Fibroblast of peridontal ligament (primary cell): ENCODE results near the gene HIPK2.

ENCODE experiments used
- DNase-seq: peaks from one replicate; pipeline ENCODE4 v3.0.0-alpha.2; 2010; ENCODE audit errors: extremely low read depth

Gene HIPK2

DNA sequence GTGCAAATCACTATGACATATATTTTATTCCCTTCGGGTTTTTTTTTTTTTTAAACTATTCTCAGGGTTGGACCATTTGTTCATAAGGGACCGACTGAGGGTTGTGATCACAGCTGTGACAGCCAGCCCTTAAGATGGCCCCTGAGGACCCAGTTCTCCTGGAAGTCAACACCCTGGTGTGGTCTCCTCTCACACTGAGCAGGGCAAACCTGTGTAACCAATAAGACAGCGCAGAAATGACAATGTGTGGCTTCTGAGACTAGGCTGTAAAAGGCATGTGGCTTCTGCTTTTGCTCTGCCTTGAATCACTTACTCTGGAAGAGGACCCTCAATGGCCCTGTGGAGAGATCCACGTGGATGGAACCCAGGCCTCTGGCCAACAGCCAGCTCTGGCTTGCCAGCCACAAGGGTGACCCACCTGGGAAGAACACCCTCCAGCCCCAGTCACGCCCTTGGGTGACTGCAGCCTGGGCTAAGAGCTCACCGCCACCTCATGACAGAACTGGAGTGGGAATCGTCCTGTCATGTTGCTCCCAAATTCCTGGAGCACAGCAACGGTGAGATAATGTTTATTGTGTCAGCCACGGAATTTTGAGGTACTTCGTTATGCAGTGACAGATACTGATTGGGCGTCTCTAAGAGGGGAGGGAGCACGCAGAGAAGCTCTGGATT, 127.2 kb downstream of the HIPK2 start:
- DNase-seq: no peak

DNA sequence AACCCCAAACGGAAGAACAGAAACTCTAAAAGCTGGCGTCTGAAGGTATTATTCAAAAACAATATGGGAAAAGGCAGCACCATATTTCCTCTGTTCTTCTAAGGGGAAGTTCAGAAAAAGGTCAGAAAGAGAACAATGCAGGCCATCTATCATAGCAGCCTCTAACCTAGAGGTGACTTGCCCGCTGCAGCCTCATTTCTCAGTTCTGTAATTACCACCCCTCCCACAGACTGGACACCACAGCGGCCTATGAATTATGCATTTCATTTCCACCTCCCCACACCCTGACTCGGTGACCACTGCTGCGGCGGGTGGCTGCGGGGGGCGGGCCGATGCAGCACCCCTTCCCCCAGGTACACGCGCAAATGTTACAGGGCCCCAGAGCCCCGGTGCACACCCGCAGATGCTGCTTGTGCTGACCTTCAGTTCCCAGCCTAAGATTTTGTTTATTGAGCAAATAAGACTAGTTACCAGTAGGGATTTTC, 128.8 kb downstream of the HIPK2 start:
- DNase-seq: no peak

DNA sequence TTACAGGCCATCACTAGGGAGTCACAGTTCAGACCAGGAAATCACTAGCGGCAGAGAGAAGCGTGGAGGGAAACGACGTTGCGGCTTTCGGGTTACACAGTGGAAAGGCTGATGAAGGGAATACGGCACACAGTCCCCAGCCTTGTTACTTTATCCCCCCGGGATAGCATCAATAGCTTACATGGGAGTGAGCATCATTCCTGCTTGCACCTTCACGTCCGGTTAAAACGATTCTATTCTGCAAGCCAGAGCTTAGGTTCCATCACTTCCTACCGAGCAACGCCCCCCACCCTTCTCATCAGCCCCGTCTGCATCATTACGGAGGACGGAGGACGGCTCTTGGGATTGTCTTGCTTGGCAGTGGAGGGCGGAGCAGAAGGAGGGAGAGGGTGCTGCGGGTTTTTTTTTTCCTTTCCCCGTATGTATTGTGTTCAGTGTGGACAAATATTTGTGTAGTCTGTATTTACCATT, 129.4 kb downstream of the HIPK2 start:
- DNase-seq: no peak

DNA sequence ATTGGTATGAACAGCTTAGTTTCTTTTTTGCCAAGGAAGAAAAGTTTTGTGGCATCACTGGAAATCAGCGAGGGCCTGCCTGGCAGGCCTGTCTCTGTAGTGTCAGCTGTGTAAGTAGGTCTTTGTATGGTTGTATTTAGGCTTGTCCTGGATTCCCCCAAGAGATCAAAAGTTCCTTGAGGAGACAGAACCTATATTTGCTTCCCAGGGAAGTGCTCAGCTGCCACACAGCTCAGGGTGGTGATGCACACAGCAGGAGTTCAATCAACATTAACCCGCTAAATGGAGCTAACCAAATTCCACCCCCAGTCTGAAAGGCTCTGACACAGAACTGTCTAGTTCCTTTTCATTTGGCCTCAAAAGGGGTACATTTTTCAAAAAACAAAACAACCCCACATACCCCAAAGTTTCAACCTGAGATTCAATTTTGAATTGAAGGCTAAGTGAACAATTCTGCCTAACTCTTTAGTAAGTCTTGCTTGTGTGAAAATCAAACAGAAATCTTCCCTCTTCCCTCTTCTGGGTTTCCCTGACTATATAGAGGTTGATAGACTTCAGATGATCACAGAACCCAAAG, 129.9 kb downstream of the HIPK2 start:
- peak; percentile 33 for DNase-seq

DNA sequence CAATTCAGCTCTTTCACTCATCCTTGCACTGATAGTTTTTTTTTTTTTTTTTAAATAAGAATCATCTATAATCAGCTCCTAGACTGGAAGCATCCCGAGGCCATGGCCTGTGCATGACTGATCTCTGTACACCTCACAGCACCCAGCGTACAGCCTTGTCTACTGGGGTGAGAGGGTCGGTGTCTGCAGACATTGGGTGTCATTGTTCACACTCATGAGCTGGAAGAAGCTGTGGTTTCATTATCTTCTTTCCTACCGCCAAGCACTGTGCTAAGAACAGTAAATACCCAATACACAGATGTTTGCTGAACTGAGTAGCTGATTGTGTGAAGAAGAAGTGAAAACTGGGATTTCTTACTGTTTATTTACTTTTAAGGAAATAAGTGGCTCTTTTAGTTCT, 130.7 kb downstream of the HIPK2 start:
- DNase-seq: no peak

DNA sequence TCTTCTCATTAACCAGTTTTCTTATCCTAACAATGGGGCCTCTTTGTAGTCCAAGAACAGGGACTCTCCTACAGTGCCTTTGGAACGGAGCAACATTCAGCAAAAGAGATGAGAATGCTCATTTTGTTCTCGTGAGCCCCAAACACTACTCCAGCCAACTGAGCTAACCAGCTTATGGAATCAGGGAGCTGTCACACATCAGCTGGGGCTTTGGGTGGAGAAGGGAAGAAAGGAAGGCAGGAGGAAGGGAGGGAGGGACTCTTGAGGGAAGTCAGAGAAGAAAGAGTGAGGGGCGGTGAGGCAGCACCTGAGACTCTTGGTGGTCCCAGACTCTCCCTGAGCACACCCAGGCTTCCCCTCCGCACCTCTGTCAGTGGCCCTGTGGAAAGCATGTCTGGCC, 131.2 kb downstream of the HIPK2 start:
- no peak for DNase-seq

DNA sequence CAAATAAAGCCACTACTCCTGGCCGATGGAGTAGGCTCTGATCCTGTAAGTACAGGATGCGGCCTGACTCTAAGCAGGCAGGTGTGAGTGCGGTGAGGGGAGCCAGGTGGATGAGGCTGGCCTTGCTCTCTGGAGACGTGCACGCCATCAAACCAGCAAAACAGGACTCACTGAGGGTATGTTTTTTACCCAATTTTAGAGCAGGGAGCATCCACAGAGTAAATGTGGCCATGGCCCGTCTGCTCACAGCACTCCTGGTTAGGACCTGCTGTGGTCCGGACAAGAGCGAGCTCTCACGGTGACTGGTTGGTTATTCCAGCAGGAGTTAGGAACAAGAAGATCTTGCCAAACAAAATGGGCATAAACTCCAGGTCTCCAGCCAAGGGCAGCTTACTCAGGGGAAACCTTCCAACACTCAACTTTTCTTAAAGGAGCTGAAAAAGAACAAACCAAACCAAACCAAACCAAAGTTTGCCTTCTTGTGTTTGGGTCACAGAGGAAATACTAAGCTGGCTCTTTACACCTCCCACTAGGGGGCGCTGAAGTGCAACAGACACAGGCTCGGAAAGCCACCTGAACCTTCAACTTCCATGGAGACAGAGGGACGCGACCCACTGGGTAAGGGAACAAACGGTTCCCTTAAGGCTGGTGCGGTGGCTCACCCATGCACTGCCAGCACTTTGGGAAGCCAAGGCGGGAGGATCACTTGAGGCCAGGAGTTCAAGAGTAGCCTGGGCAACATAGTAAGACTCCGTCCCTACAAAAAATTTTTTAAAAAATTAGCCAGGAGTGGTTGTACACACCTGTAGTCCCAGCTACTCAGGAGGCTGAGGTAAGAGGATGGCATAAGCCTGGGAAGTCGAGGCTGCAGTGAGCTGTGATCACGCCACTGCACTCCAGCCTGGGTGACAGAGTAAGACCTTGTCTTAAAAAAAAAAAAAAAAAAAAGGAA, 131.9 kb downstream of the HIPK2 start:
- DNase-seq: peak; percentile 88

DNA sequence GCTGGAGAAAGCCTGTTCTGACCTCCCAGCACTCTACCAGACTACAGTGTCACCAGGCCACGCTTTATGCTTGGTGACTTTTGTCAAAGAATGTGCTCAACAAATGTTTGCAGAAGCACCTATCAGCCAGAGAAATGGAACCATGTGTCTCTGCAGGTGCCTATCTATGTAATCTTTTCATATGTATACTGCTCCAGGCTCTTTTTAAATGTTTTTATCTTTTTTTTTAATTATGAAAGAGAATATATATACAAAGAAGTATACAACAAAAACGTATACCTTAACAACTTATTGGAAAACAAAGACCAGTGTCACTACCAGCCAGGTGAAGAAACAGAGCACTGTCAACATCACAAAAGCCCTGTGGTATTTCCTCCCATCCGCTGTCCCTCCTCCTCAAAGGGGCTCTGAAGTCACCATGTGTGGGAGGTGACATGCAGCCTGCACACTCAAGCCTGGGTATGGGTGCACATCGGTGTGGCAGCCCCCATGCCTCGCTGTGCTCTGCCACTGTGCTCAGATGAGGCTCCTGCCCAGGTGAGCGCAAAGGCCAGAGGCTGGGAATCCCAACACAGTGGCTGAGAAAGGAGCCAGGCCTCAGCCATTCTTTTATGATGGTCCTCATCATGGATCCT, 133.7 kb downstream of the HIPK2 start:
- no peak for DNase-seq

DNA sequence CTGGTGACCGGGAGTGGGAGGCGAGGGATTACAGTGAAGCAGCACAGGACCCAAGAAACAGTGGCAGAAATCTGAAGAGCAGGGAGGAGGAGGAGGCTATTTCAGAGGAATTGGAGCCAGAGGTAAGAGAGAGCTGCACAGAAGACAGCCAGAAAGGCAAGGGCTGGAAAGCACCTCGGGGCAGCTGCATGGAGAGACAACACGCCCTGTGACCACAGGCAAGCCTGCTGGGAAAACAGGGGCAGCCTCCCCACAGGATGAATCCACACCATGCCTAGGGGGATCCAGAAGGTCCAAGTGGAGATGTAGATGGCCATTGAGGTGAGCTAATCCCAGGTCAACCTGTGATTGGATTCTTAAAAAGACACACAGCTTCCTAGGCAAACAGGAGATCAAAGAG, 135.5 kb downstream of the HIPK2 start:
- no peak for DNase-seq

DNA sequence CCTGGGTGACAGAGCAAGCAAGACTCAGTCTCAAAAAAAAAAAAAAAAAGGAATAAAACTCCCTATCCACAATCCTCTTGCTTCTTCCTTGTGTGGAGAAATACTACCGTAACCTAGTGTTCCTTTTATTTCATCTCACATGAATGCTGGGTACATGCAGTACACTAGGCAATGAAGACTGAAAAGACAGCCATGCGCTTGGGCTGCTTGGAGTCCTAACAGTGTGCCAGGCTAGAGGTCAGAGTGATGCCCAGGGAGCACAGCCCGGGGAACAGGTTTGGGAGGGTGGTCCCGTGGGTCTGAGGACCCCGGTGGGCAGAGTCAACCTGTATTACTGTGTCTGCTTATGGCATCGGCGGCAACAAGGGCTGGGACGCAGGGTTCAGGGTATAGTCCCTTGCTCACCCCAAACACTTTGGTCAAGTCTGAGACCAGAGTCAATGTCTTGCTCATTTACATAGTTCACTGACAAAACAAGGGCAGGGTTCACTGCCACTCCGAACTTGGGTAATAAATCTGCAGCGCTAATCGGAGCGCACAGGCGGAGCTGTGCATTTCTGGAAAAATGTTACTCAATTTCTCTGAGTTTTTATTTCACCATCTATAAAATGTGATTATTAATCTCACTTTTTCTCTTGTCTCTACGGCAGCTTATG, 136.3 kb downstream of the HIPK2 start:
- DNase-seq: no peak

DNA sequence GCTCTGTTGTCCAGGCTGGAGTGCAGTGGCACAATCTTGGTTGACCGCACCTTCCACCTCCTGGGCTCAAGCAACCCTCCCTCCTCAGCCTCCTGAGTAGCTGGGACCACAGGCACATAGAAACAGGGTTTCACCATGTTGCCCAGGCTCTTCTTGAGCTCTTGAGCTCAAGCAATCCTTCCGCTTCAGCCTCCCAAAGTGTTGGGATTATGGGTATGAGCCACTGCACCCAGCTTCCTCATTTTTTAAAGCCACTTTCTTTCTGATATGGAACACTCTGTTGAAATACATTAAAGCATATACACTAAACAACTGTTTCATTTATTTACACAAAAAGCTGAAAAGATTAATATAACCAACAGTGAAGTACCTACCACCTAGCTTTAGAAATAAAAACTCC, 137.1 kb downstream of the HIPK2 start:
- no peak for DNase-seq

DNA sequence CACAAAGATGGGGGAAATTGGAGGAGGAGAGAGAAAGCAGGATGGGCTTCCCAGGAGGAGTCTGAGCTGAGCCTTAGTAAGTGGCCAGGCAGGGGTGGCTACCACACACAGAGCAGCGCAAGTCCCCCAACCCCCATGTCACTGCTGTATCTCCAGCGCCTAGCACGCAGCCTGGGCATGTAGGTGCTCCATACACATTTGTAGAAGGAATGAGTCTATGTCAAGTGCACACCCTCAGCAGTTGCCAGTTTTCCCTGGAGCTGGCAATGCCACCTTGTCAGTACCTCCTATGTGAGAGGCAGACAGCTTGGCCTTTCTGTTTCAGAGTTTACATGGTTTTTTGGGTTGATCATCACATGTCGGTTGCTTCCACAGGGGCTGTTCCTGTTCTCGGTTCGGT, 138.2 kb downstream of the HIPK2 start:
- DNase-seq: no peak

DNA sequence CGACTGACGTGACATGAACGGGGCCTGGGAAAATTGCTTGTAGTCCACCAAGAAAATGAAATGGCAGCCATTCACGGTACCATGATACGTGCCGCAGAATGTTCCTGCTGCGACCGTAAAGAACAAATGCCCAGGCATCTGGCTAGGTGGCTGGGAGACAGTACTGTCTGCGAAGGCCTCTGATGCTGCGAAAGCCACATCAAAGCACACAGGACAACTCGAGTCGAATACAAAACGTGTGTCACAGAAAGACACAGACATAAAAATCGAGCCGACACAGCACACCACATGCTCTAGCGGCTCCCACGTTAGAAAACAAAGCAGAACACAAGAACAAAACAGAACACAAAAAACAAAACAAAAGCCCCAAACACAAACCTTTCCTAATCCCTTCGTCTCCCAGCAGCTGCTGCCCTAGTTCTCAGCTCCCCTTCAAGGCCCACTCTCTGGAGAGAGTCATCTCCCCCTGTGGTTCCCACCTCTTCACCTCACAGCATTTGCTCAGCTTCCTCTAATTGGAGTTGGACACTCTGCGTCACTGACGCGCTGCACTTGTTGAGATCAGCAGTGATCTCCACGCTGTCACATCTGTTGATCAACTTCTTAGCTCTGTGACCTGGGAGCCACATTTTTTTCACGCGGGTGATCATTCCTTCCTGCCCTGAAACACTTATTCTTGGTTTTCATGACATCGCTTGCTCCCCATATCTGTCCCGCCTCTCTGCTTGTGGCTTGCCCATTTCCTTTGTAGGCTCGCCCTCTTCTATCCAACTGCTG, 142.1 kb downstream of the HIPK2 start:
- no peak for DNase-seq

DNA sequence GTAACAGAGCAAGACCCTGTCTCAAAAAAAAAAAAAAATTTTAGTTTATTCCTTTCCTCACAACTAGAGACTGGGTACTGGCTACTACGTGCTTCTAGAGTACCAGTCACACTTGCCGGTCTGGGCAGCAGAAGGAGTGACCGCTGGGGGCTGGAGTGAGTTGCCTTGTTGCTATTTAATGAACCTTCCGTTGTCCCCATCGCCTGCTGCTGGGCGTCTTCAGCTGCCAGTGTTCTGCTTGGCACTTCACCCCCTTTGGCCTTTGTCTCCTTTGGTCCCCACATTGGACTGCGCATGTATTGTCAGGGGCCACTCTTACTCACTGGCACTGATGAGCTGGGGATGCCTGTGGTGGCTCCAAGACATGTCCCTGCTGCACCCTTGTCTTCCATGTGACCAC, 143.7 kb downstream of the HIPK2 start:
- DNase-seq: no peak

DNA sequence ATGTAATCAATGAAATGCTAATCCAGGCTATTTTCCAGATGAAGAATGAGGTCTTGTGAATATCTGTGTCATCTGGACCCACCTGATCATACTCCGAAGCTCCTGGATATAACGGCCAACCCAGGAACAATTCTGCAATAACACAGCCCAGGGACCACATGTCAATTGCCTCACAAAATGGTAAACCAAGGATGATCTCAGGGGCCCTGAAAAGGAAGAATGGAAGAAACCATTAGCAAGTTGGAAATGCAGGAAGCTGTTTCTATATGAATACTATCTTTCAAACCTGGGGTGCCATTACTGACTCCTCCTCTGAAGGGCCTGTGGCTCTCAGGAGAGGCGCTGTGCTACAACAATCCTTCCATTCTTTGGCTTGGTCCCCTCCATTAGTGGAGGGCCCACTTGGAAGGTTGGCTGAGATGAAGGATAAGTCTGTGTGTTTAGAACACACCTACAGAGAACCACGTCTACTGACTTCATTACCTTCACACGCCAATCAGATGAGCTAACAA, 146.2 kb downstream of the HIPK2 start:
- DNase-seq: no peak

DNA sequence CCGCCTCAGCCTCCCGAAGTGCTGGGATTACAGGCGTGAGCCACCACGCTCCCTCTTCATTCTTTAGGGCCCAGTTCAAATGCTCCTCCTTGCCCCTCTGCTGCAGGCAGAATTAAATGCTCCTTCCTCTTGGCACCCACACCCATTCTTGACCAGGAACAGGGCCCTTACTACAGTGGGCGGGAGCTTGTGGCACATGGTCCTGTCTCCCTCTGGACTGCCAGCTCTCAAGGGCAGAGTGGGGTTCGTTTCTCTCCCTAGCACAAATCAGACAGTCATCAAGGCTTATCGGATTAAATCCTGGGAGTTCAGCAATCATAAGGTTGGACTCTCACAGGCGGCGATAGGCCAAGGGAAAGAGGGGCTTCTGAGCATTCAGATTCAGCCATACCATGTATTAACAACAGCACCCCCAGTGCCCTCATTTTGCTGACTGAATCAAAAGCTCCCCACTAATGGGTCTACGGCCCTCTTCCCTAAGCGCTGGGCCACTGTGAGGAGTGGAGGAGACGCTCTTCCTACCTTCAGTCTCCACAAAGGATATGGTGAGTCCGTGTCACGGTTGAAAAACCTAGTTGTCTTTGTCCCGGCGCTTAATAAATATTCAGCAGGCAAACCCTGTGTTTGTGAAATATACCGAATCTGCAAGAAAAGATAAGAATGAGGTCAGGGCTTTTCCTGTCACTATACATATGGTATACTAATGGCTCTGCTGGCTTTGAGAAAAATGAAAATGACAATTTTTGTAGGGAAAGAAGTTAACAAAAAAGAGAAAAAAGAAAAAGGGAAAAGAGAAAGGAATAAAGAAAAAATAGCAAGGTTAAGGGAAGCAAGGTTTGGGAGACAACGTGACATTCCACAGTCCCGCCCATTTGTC, 146.9 kb downstream of the HIPK2 start:
- no peak for DNase-seq

DNA sequence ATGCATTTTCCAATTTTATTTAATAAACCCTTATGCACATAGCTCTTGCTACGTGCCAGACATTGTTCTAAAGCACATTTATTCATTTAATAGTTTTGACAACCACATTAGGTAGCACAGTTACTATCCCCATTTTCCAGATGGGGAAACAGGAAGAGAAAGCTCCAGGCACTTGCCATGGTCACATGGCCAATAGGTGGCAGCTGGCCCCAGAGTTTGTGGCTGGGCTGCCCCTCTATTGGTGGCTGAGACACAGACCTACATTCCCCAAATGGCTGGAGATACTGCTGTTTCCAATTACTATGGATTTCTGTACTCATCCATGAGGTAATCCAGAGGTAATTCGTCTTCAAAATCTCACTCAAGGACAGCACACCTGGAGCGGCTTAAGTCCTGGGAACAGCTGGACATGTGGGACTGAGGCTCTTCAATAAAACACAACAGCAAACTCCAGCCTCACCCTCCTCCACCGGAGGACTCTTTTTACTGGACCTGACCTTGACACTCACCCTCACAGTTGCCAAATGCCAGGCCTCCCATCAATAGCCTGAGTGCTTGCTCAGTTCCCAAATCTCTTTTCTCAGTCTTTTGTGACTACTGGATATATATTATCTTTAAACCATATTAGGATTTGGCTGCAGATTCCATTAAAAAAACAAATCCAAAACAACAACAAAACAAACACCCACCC, 148.3 kb downstream of the HIPK2 start:
- DNase-seq: peak; percentile 16

DNA sequence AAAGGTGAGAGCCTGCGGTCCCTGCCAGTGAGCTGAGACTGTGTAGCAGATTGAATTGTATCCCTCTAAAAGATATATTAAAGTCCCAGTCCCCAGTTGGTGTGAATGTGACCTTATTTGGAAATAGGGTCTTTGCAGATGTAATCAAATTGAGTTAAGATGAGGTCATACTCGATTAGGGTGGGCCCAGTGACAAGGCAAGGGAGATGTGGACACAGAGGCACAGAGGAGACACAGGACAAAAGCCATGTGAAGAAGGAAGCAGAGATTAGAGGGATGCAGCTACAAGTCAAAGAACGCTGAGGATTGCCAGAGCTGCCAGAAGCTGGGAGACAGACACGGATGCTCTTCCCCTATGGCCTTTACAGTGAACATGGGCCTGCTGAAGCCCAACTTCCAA, 150.0 kb downstream of the HIPK2 start:
- no peak for DNase-seq

DNA sequence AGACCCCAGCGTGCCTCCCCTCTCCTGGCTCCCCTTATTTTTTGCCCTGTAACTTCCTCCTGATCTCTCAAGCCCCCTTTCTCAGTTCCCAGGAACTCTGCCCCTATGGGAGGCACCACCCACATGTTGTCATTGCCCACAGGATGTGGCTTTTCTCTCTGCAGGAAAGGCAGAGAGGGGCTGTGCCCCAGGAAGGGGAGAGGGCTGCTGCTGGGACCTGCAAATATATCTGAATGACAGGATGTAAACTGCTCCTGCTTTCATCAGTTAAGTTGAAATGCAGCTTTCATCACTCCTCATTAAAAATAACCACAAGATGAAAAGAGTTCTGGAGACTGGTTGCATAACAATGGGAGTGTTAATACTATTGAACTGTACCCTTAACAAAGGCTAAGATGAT, 151.0 kb downstream of the HIPK2 start:
- DNase-seq: no peak
